A549 (cell line): ENCODE data around the gene KRT73.

ENCODE experiments used
- CTCF ChIP-seq: fragments of >200 bp; sonication (Bioruptor Twin); formaldehyde crosslinking; IDR thresholded peaks from 3 replicates; pipeline ENCODE4 v1.5.1; 2016
- E2F6 ChIP-seq: IDR thresholded peaks from 2 replicates; pipeline ENCODE4 v1.6.1; 2012; ENCODE audit warnings: low read depth, borderline replicate concordance
- RAD21 ChIP-seq, 2 experiments: fragments of >200 bp in 1 of 2; sonication (Bioruptor Twin) in 1 of 2; formaldehyde crosslinking in 1 of 2; IDR thresholded peaks in 1 of 2; conservative IDR thresholded peaks in 1 of 2; 2 replicates in 1 of 2; 3 replicates in 1 of 2; pipeline ENCODE4 v1.6.1; 2012 to 2018; ENCODE audit warnings: inconsistent platforms in 1 of 2
- REST ChIP-seq: fragments of 200-600 bp; sonication (generic); IDR thresholded peaks from 2 replicates; pipeline ENCODE4 v1.6.1; 2016; ENCODE audit warnings: antibody characterized with exemption, mild to moderate bottlenecking, moderate library complexity

GRCh38 chr12:52615912-52616311 lies 2.4 kb downstream of the KRT73 start:
- no peak for TF ChIP-seq CTCF
- TF ChIP-seq E2F6 = no peak
- no peak for TF ChIP-seq RAD21 (conservative IDR thresholded peaks at IDR 0.05 in 1 of 2, IDR thresholded peaks at IDR 0.05 in 1 of 2)
- no peak for TF ChIP-seq REST
